SK-N-SH treated with all-trans-retinoic acid at 6 μM for 48 hours (cell line): ENCODE results near the gene INPP5E.

Experiments
- ESRRG ChIP-seq: fragments of 250-450 bp; sonication (Bioruptor Pico); IDR thresholded peaks from 2 replicates; pipeline ENCODE4 v1.6.1; 2021; ENCODE audit warnings: mild to moderate bottlenecking
- ISL1 ChIP-seq: fragments of 250-450 bp; sonication (Bioruptor Pico); IDR thresholded peaks from 2 replicates; pipeline ENCODE4 v2.1.2; 2022; ENCODE audit warnings: mild to moderate bottlenecking, moderate library complexity
- PPARA ChIP-seq: fragments of 250-450 bp; sonication (Bioruptor Pico); IDR thresholded peaks from 2 replicates; pipeline ENCODE4 v1.5.0; 2020; ENCODE audit warnings: mild to moderate bottlenecking, borderline replicate concordance
- SNAI2 ChIP-seq: fragments of 250-450 bp; sonication (Bioruptor Pico); IDR thresholded peaks from 2 replicates; pipeline ENCODE4 v1.5.0; 2020; ENCODE audit warnings: mild to moderate bottlenecking, moderate library complexity
- TOX ChIP-seq: fragments of 250-450 bp; sonication (Bioruptor Pico); IDR thresholded peaks from 2 replicates; pipeline ENCODE4 v1.8.0; 2021; ENCODE audit warnings: mild to moderate bottlenecking, moderate library complexity, borderline replicate concordance
- TSHZ2 ChIP-seq: fragments of 250-450 bp; sonication (Bioruptor Pico); IDR thresholded peaks from 2 replicates; pipeline ENCODE4 v1.5.0; 2020; ENCODE audit warnings: mild to moderate bottlenecking, moderate library complexity
- ZFP3 ChIP-seq: fragments of 250-450 bp; sonication (Bioruptor Pico); IDR thresholded peaks from 2 replicates; pipeline ENCODE4 v1.5.0; 2020; ENCODE audit warnings: mild to moderate bottlenecking, moderate library complexity
- ZNF8 ChIP-seq: fragments of 450-650 bp; formaldehyde crosslinking; IDR thresholded peaks from 2 replicates; pipeline ENCODE4 v1.5.0; 2020; ENCODE audit warnings: mild to moderate bottlenecking, moderate library complexity
- TF ChIP-seq, protein P1 (sequence below): fragments of 250-450 bp; sonication (Bioruptor Pico); IDR thresholded peaks from 2 replicates; pipeline ENCODE4 v1.8.0; 2021; ENCODE audit warnings: low read depth, mild to moderate bottlenecking, moderate library complexity, borderline replicate concordance
- TF ChIP-seq, protein P2 (sequence below): fragments of 250-450 bp; sonication (Bioruptor Pico); IDR thresholded peaks from 2 replicates; pipeline ENCODE4 v1.8.0; 2020; ENCODE audit warnings: mild to moderate bottlenecking, moderate library complexity, borderline replicate concordance

- no peak for TF ChIP-seq ESRRG (CRISPR knock-in tag)
- TF ChIP-seq ZNF8 (CRISPR knock-in tag): no peak
- no peak for TF ChIP-seq ISL1 (CRISPR knock-in tag)
- TF ChIP-seq PPARA (CRISPR knock-in tag): no peak
- no peak for TF ChIP-seq SNAI2 (CRISPR knock-in tag)
- TF ChIP-seq, protein P1, sequence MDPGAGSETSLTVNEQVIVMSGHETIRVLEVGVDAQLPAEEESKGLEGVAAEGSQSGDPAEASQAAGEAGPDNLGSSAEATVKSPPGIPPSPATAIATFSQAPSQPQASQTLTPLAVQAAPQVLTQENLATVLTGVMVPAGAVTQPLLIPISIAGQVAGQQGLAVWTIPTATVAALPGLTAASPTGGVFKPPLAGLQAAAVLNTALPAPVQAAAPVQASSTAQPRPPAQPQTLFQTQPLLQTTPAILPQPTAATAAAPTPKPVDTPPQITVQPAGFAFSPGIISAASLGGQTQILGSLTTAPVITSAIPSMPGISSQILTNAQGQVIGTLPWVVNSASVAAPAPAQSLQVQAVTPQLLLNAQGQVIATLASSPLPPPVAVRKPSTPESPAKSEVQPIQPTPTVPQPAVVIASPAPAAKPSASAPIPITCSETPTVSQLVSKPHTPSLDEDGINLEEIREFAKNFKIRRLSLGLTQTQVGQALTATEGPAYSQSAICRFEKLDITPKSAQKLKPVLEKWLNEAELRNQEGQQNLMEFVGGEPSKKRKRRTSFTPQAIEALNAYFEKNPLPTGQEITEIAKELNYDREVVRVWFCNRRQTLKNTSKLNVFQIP (CRISPR knock-in tag): no peak
- TF ChIP-seq, protein P2, sequence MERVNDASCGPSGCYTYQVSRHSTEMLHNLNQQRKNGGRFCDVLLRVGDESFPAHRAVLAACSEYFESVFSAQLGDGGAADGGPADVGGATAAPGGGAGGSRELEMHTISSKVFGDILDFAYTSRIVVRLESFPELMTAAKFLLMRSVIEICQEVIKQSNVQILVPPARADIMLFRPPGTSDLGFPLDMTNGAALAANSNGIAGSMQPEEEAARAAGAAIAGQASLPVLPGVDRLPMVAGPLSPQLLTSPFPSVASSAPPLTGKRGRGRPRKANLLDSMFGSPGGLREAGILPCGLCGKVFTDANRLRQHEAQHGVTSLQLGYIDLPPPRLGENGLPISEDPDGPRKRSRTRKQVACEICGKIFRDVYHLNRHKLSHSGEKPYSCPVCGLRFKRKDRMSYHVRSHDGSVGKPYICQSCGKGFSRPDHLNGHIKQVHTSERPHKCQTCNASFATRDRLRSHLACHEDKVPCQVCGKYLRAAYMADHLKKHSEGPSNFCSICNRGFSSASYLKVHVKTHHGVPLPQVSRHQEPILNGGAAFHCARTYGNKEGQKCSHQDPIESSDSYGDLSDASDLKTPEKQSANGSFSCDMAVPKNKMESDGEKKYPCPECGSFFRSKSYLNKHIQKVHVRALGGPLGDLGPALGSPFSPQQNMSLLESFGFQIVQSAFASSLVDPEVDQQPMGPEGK: no peak
- no peak for TF ChIP-seq TSHZ2 (CRISPR knock-in tag)
- no peak for TF ChIP-seq TOX
- no peak for TF ChIP-seq ZFP3
Measured at GRCh38 chr9:136441681-136442245, 2.1 kb upstream of the INPP5E start.
